Measurements from ENCODE around the gene NEIL3.

Gene NEIL3

GRCh38 chr4:177315767-177316464 lies 6.2 kb downstream of the NEIL3 start:
- H3K27ac ChIP-seq (replicated peaks) = no peak overlapping the region
- H3K27me3 ChIP-seq (ENCODE audit: insufficient read depth, poor library complexity, severe bottlenecking) = no peaks in the 10 kb centered on the region
- DNase-seq (ENCODE audit: low read depth in 1 of 2, low spot score in 1 of 2) = no peak
- no peak overlapping the region for H3K4me3 ChIP-seq (replicated peaks; ENCODE audit: insufficient read depth, low read length)
- TF ChIP-seq CTCF (IDR thresholded peaks at IDR 0.05; ENCODE audit: insufficient read depth, low read length) = no peak
- no peak for TF ChIP-seq GABPA (IDR thresholded peaks at IDR 0.05; ENCODE audit: low read depth)
- TF ChIP-seq REST (IDR thresholded peaks at IDR 0.05; ENCODE audit: insufficient replicate concordance, low read depth) = no peak
- no peak for TF ChIP-seq SPI1 (IDR thresholded peaks at IDR 0.05; ENCODE audit: borderline replicate concordance, low read depth)
- no peak for TF ChIP-seq POLR2AphosphoS5 (IDR thresholded peaks at IDR 0.05; ENCODE audit: low read depth)

- Histone ChIP-seq H3K4me3 (replicated peaks; ENCODE audit: insufficient read depth, low read length) (no peak overlapping the region), H3K27me3 (ENCODE audit: insufficient read depth, poor library complexity, severe bottlenecking) (no peaks in the 10 kb centered on the region), H3K27ac (replicated peaks) (no peak overlapping the region)
- no peak for DNase-seq (ENCODE audit: low read depth in 1 of 2, low spot score in 1 of 2)
- no peak for TF ChIP-seq POLR2AphosphoS5 (IDR thresholded peaks at IDR 0.05; ENCODE audit: low read depth)
- TF ChIP-seq SPI1 (IDR thresholded peaks at IDR 0.05; ENCODE audit: borderline replicate concordance, low read depth) = no peak
- no peak for TF ChIP-seq CTCF (IDR thresholded peaks at IDR 0.05; ENCODE audit: insufficient read depth, low read length)
- TF ChIP-seq REST (IDR thresholded peaks at IDR 0.05; ENCODE audit: insufficient replicate concordance, low read depth) = no peak
- no peak for TF ChIP-seq GABPA (IDR thresholded peaks at IDR 0.05; ENCODE audit: low read depth)
Observed at GRCh38 chr4:177320721-177321120, 11.0 kb downstream of the NEIL3 start.

GRCh38 chr4:177321647-177322046 lies 12.0 kb downstream of the NEIL3 start:
- H3K27me3 ChIP-seq (ENCODE audit: insufficient read depth, poor library complexity, severe bottlenecking) = no peaks in the 10 kb centered on the region
- no peak overlapping the region for H3K27ac ChIP-seq (replicated peaks)
- H3K4me3 ChIP-seq (replicated peaks; ENCODE audit: insufficient read depth, low read length) = no peak overlapping the region
- TF ChIP-seq GABPA (IDR thresholded peaks at IDR 0.05; ENCODE audit: low read depth) (no peak), POLR2AphosphoS5 (IDR thresholded peaks at IDR 0.05; ENCODE audit: low read depth) (no peak), CTCF (IDR thresholded peaks at IDR 0.05; ENCODE audit: insufficient read depth, low read length) (no peak), REST (IDR thresholded peaks at IDR 0.05; ENCODE audit: insufficient replicate concordance, low read depth) (no peak), SPI1 (IDR thresholded peaks at IDR 0.05; ENCODE audit: borderline replicate concordance, low read depth) (no peak)
- DNase-seq (ENCODE audit: low read depth in 1 of 2, low spot score in 1 of 2) = no peak
